D721Med (cell line): ENCODE measurements around the gene MLC1.

ENCODE experiments used
- DNase-seq: peaks from one replicate; pipeline ENCODE4 v3.0.0; 2011; ENCODE audit warnings: low spot score; ENCODE audit not compliant: insufficient read length
- FAIRE-seq: peaks from 2 replicates; lab custom pipeline; 2011; peaks lifted over from hg19 to GRCh38; lab: Jason Lieb, UNC
- TF ChIP-seq, protein P1 (sequence below): IDR thresholded peaks from 2 replicates; pipeline ENCODE4 v1.5.1; 2012; ENCODE audit warnings: mild to moderate bottlenecking, control low read depth; ENCODE audit not compliant: insufficient read depth; ENCODE audit errors: missing control alignments

The MLC1 gene

GRCh38 chr22:50048836-50049235 lies 36.4 kb downstream of the MLC1 start:
- DNase-seq (no peak), FAIRE-seq (no peak)
- TF ChIP-seq, protein P1, sequence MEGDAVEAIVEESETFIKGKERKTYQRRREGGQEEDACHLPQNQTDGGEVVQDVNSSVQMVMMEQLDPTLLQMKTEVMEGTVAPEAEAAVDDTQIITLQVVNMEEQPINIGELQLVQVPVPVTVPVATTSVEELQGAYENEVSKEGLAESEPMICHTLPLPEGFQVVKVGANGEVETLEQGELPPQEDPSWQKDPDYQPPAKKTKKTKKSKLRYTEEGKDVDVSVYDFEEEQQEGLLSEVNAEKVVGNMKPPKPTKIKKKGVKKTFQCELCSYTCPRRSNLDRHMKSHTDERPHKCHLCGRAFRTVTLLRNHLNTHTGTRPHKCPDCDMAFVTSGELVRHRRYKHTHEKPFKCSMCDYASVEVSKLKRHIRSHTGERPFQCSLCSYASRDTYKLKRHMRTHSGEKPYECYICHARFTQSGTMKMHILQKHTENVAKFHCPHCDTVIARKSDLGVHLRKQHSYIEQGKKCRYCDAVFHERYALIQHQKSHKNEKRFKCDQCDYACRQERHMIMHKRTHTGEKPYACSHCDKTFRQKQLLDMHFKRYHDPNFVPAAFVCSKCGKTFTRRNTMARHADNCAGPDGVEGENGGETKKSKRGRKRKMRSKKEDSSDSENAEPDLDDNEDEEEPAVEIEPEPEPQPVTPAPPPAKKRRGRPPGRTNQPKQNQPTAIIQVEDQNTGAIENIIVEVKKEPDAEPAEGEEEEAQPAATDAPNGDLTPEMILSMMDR: no peak

GRCh38 chr22:50048061-50048765 lies 37.0 kb downstream of the MLC1 start:
- DNase-seq (no peak), FAIRE-seq (no peak)
- TF ChIP-seq, protein P1: no peak

DNA sequence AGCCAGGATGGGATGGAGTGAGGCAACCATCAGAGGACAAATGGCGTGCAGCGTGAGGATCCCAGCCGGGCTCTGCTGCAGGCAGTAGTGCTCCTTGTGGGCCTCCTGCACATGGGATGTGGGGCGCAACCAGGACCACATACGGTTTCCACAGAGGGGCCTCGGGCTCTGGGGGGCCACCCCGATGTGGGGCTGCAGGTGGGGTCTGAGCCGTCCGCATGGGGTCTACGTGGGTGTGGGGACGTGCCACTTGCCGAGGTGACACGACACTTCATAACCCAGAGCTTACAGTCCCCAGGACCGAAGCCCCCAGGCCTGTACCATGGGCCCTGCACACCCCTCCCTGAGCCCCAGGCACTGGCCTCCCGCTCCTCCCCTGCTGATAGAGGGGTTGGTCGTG lies 37.9 kb downstream of the MLC1 start:
- FAIRE-seq (no peak), DNase-seq (no peak)
- TF ChIP-seq, protein P1: no peak

- TF ChIP-seq, protein P1: no peak
- DNase-seq (no peak), FAIRE-seq (no peak)
These were observed 38.6 kb downstream of the MLC1 start for GRCh38 chr22:50046481-50047245.

- DNase-seq (no peak), FAIRE-seq (no peak)
- TF ChIP-seq, protein P1: no peak
These were observed 39.2 kb downstream of the MLC1 start for GRCh38 chr22:50046019-50046415.

- TF ChIP-seq, protein P1: no peak
These were observed 39.8 kb downstream of the MLC1 start for GRCh38 chr22:50045211-50046018.

More at GRCh38 chr22:50045211-50046018, 39.8 kb downstream of the MLC1 start:
- DNase-seq (no peak), FAIRE-seq (no peak)
